T-helper 22 cell (primary cell): Measurements from ENCODE around the gene C10orf71.

Experiments used
- DNase-seq: peaks from one replicate; pipeline ENCODE4 v3.0.0-alpha.2; 2020; ENCODE audit warnings: low read depth

Gene C10orf71, protein sequence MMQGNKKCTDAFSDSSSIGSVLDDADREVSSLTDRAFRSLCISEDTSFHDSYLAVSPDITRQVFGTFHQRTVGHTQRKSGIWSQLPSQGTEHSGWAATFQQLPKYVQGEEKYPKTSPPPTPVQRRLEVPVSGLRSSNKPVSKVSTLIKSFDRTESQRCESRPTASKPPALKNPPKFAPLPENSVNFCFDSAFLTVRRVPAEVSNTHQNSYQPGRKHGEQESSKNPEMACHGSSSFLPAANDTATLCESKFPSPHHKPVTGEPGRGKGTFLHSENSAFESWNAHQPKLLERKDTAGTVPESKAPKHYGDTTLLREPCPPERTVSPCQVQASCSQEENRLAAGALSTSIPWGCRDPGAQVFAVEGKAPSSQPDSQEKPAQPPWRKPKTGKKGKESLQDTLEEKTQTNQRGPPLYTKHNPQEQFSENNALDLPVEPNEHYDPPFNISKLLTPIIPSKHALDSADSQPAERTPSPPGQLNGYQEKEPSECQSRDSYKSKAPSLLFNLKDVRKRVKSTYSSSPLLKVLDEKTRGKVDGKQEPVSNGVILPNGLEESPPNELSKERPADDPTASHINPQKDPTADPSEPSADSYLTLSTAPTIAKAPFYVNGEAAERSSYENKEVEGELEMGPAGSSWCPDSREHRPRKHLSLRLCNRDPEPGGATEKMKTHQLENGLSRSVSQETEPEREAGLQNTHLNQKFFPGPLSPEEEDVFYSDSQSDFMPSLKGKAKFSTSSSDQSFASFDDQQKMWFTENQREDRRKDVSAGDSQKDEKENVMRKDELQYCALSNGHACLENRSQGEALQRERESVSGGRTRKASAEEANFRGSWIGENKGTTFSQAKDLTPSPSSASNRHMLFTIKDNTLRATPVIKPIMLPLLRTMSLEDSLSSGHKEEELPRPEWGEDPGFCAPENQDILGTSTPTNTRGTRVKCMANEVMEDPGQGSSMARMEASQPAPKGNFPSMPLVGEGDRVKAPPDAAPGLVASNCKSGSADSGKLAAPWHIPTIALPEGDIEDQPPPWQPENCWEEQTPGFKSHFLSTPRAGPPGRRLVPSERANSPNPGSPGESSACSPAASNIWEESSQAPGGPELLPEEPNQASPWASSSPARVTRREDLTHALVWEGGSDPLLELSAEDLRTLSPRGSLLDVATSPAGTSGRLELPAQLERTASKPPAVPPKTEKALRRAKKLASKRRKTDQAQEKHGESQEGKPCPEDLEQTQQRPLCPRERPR (N-terminal part only)

DNA sequence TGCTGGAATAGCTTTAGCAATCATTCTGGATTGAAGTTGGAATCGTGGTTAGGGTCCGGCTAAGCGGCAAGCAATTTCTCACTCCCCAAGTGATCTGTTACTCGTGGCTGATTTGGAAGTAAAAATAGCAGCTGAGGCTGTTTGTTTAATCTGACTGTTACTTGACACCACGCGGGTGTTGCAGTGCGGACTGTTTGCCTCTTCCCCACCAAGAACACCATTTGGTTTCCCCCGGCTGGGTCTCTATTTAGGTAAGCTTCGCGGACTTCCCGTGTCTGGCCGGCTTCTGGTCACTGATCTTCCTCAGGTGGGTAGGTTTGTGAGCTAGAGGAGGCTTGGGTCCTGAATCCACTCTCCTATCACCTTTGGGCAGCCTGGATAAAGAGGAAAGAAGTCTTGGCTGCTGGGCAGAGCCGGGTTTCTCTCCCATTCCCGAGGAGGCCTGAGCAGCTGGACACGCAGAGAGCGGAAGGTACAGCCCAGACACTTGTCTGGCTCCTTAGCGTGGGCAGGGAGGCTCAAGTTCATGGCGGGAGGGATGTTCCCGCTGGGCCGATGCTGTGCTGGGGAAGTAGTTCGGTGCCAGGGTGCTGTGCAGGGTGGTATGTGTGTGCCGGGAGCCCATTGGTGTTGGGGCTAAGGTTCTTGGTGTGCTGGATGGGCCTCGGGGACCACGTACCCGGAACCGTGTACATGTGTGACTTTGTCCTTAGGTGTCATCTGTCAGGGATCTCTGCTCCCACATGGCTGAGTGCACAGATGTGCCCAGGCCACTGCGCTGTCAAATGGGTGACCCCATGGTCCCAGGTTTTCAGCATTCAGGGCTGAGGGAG is at the start of gene C10orf71:
Gene C10orf71 (plus strand): TSS at position 188 of the 833 bp plus-strand sequence. CDS start 23,376 bp downstream, outside the sequence.
- no peak for DNase-seq

DNA sequence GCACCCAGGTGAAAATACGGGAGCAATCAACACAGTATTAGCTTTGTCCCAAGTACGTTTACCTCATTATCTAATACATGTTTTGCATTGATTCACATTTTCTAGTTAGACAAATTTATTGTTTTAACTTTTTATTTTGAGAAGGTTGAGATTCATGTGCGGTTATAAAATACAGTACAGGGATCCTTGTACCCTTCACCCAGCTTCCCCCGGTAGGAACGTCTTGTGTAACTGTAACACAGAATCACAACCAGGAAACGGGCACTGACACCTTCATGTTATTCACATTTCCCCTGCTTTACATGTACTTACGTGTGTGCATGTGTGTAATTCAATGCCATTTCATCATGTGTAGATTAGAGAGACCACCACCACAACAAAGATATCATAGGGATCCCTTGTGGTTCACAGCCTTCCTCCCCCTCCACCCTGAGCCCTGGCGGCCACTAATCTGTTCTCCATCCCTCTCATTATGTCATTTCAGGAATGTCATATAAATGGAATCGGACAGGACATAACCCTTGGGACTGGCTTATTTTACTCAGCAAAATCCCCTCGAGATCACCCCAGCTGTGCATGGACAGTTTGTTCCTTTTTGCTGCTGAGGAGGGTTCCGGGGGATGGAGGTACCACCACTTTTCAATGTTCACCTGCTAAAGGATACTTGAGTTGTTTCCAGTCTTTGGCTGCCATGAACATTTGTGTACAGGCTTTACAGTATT is 46.5 kb upstream of the C10orf71 start:
- DNase-seq, result no peak

DNA sequence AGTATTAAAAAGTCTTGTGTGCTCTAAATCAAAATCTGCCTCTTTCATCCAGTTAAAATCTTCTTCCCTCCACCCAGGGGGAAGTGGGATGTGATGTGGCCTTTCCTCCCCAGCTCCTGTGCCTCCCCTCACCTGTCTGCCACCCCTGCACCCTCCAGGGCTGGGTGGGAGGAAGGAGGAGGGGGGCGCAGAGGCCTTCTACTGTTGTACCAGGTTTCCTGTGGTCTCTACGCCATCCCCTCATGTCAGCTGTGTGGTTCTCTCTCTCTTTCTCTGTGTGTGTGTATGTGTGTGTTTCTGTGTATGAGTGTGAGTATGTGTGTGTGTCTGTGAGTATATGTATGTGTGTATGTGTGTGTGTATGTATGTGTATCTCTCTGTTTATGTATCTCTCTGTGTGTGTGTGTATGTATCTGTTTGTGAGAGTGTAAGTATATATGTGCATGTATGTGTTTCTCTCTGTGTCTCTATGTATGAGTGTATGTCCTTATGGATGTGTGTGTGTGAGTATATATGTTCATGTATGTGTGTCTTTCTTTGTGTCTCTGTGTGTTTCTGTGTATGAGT is 45.5 kb upstream of the C10orf71 start:
- DNase-seq, result no peak

DNA sequence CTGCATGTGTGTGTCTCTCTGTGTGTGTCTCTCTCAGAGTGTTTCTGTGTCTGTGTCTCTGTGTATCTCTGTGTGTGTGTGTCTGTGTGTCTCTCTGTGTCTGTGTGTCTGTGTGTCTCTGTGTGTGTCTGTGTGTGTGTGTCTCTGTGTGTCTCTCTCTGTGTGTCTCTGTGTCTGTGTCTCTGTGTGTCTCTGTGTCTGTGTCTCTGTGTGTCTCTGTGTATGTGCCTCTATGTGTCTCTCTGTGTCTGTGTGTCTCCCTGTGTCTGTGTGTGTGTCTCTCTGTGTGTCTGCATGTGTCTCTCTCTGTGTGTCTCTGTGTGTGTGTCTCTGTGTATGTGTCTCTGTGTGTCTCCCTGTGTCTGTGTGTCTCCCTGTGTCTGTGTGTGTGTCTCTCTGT is 44.8 kb upstream of the C10orf71 start:
- no peak for DNase-seq

DNA sequence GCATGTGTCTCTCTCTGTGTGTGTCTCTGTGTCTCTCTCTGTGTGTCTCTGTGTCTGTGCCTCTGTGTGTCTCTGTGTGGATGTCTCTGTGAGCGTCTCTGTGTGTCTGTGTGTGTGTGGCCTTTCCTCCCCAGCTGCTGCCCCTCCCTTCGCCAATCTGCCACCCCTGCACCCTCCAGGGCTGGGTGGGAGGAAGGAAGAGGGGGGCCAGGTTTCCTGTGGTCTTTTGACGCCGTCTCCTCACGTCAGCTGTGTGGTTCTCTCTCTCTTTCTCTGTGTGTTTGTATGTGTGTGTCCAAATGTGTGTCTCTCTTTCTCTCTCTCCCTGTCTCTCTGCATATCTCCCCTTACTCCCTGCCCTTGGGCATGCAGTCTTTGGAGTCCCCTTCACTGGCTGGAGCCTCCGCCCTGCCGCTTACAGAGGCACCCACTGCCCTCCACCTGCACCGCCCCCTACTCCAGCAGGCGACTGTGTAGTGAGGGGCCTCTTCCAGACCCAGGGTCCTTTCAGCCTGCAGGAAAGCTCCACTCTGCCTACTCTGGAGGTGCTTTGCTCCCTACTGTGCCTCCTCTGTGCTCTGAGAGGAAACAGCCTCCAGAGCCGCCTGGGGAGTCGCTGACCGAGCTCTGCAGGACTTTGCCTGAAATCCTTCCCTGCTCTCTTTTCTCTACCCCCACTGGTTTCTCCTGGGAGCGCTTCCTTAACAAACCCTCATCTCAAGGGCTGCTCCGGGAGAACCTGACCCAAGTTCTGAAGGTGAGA is 44.2 kb upstream of the C10orf71 start:
- DNase-seq, result no peak

DNA sequence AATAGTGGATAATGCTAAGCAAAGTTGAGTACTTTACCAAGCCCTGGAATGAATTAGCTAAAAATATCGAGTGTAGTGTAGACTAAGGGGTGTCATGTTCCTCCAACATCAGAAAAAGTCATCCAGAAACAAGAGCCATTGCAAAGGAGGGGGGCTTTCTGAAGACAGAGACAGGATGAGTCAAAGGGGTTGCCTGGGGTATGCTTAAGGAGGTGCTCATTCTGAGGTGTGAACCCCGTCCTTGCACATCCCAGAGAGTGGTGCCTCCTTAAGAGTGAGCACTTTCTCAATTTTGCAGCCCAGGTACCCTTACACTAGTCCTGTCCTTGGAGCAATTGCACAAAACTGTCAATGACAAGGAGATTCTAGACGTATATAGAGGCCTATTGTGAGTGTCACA is 43.1 kb upstream of the C10orf71 start:
- no peak for DNase-seq

DNA sequence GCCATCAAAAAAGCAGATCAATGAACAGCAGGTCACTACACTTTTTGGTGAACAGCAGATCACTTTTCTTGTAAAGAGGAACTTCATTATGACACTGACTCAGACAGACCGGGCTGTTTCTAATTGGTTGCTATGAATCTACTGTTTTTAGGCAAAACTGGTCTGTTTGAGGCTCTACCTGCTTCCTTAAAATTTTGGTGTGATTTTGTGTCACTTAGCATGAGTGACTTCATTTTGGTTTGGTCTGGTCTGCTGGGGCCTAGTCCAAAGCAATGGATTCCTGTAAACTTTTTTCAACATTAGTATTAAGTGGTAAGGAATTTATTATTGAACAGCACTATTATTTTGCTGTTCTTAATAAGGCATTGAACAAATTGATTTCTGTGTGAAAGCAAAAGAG is 41.8 kb upstream of the C10orf71 start:
- DNase-seq, result no peak

DNA sequence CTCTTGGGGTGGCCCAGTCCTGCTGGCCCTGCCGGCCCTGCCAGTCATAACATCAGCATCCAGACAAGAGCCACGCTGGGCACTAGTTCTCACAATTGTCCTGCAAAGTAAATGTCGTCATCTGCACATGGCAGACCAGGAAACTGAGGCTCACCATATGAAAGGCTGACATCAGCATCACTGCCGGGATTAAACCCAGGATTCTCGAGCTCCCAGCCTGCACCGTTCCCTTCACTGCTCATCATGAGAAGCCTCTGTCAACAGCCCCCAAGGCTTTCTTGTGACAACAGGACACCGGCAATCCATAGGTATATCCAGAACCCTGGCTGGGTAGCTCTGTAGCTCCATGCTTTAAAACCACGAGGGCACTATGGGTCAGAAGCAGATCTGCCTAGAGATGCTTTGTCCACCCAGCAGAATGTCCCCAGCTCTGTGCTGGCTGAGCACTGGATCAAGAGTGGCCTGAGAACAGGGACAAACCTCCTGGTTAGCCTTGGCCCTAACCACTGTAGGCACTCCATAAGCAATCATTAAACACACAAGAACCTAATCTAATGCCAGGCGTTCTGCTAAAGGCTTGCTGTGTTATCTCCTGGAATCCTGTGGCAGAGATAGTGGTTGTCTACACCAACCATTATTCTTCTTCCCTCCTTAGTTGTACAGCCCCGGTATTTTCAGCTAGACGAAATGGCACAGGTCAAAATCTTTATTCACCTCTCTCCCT is 41.2 kb upstream of the C10orf71 start:
- DNase-seq, result no peak

DNA sequence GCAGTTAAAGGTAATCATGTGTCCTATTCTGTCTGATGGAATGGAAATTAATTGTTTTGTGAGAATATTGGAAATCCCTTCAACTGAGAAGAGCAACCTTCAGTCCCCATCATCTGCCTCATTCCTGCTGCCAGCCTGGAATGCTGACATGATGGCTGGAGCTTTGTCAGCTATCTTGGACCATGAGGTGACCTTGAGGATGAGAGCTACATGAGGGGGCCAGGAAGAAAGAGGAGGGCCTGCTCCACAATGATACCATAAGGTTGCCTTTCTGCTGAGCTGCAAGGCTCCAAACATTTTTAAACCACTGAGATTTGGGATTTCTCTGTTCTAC is 40.7 kb upstream of the C10orf71 start:
- no peak for DNase-seq

DNA sequence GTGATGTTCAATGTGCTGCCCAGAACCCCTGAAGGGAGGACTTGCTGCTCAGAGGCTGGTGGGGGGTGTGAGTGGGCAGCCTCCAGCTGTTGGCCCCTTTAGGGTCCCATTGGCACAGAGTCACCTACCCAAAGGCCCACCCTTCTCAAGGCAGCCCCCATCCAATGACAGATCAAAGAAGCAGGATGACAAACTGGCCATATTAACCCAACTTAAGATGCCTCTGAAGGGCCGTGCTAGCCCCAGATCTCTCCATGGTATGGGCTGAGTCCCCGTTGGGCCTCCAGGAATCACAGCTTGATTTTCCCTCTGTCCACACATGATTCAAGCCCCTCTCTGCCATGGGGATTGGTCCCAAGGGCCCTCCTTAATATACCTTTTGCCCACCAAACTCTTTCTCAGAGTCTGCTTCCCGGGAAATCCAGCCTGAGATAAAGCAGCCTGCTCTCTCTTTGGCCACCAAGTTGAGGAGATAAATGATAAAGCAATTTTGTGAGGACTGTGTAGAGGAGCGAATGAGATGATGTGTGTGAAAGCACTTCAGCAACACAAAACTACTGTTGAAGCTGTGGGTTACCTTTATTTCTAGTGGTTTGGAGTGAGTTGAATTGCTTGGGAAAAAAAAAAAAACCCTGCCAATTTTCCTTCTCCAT is 38.2 kb upstream of the C10orf71 start:
- no peak for DNase-seq

DNA sequence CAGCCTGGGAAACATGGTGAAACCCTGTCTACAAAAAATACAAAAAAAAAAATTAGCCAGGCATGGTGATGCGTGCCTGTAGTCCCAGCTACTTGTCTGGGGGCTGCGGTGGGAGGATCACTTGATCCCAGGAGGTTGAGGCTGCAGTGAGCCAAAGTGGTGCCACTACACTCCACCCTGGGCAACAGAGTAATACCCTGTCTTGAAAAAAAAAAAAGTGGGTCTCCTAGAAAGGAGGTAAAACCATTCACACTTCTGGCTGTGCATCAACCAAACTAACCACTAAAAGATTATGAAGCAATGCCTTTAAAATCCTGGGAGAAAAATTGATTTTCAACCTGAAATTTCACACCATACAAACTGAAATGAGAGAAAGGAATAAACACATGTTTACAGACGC is 35.4 kb upstream of the C10orf71 start:
- no peak for DNase-seq

DNA sequence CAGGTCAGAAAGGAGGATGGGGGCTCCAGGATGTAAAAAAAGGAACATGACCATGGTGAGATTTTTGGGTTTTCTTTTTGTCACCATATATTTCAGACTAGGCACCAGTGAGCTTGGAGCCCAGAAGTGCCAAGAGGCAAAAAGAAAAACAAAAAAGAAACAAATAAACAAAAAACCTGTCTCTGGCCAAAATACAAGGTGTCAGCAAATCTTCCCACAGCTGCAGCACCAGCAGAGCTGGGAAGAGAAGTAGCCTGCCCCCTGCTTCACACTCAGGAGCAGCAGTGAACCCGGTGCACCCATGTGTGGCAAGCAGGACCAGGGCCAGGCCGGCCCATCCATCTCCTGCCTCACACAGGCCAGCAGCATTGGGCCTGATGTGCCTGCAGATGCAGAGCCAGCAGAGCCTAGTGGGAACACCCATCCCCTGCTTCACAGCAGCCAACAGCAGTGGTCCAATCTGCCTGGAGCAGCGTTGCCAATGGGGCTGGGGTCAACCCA is 34.7 kb upstream of the C10orf71 start:
- no peak for DNase-seq

DNA sequence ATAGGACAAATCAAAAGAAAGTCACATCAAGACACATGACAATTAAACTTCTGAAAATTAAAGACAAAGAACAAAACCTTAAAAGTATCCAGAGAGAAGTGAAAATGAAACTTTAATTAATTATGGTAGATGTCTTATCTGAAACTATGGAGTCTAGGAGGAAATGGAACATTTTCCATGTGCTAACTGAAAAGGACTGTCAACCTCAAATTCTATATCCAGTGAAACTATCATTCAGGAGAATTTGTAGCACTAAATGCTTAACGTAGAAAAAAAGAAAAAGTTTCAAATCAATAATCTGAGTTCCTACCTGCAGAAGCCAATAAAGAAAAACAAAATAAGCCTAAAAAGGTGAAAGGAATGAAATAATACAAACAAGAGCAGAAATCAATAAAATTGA is 33.1 kb upstream of the C10orf71 start:
- no peak for DNase-seq

DNA sequence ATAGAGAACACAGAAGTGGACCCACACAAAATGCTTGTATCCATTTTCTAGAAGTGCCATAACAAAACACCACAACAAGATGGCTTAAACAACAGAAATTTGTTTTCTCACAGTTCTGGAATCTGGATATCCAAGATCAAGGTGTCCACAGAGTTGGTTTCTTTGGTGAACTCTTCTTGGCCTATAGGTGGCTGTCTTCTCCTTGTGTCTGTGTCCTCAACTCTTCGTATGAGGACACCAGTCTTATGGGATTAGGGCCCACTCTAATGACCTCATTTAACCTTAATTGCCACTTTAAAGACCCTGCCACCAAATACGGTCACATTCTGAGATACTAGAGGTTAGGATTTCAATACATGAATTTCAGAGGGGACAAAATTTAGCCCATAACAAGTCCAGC is 30.8 kb upstream of the C10orf71 start:
- DNase-seq, result no peak

DNA sequence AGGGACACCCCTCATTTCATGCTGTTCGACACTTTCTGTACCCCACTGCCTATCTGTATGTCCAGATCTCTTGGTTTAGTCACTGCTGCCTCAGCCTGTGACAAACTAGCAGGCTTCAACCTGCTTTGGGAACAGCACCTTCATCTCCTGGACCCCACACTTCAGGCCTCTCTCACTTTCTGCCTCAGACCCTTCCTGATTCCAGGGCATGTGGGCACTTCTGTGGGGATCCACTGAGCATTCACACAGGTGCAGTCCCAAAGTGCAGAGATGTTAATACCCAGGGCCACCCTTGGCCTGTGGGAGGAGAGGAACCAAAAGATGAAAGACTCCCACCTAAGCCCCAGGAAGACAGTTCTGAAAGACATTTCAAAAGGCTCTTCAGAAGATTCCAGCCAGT is 29.4 kb upstream of the C10orf71 start:
- no peak for DNase-seq

DNA sequence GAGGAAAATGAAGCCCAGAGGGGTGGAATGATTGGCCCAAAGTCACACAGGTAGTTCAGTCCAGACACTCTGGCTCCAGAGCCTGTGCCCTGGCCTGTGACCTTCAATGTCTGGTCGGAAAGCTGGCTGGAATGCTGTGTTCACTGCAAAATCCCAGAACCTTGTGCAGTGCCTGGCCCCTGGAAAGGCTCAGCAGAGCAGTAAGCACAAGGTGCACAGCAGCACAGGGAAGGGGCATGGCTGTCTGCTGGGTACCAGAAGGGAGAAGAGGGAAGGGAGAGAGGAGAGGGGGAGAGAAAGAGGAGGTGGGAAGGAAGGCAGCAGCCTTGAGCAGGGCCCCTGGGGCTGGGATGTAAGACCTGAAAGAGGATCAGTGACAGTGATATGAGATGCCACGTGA is 28.4 kb upstream of the C10orf71 start:
- no peak for DNase-seq

DNA sequence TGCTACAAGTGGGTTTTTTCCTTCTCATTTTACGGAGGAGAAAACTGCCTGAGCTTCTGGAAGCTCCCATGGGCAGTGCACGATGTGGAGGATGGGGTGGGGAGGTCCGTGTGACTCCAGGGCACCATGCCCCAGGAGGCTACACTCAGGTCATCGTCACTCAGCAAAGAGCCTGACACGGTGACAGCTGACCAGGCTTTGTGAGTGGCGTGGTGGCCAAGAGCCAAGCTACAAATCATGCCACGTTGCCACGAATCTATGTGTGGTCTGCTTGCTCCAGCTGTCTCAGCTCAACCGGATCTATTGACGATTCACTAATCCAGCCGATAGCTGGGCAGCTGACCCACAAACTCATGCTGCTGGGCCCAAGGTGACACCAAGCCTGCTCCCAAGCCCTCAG is 27.6 kb upstream of the C10orf71 start:
- DNase-seq, result no peak

DNA sequence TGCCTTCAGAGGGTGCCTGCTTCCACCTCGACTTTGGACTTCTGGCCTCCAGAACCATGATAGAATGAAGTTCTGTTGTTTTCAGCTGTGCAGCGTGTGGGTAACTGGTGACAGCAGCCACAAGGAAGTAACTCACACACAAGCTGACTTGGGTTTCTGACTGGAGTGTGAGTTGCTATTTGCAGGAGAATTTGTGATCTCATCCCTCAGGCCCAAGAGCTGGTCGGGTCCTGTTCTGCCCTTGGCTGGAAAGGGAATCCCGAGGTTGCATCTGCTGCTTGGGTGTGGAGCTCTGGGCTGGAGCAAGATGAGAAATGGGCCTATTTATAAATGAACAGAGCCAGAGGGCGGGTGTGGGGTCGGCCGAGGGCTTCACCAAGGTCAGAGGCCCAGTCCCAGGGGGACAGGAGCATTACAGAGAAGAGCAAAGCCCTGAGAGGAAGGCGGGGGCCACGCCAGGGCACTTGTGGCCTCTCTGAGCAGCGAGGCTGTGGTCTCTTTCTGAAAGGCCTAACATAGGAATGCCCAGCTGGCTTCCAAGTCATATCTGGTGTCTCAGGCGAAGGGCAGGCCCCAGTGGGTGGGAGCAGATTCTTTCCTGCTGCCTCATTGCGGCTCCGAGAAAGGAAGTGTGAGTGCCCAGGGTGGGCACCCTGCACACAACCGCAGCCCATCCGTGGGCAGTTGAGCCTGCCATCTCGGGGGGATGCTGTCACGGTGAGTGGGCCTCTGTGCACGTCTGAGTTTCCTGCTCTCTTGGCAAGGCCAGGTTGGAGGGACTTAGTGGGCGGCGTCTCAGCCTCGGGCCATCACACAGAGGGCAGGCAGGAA is 26.5 kb upstream of the C10orf71 start:
- DNase-seq, result no peak
